Loucy (cell line): ENCODE data around the gene IGFALS.

Experiments used
- CTCF ChIP-seq: fragments of 200-600 bp; sonication (generic); conservative IDR thresholded peaks from 2 replicates; pipeline ENCODE4 v1.5.1; 2014; ENCODE audit warnings: mild to moderate bottlenecking, antibody characterized with exemption, low read length
- EZH2phosphoT487 ChIP-seq: fragments of 200-600 bp; IDR thresholded peaks from 2 replicates; pipeline ENCODE4 v1.6.1; 2018; ENCODE audit warnings: antibody characterized with exemption, mild to moderate bottlenecking, moderate library complexity, borderline replicate concordance

GRCh38 chr16:1818204-1818872 is 24.8 kb upstream of the IGFALS start:
- TF ChIP-seq CTCF (no peak), EZH2phosphoT487 (no peak)
